GM13977 (cell line): ENCODE results near the gene DLG4.

ENCODE experiments used
- DNase-seq: peaks from one replicate; pipeline ENCODE4 v3.0.0; 2012; ENCODE audit warnings: low spot score
- CTCF ChIP-seq: IDR thresholded peaks from 2 replicates; pipeline ENCODE4 v1.5.1; 2012; ENCODE audit warnings: mild to moderate bottlenecking, control low read depth; ENCODE audit not compliant: insufficient read depth; ENCODE audit errors: extremely low read depth, missing control alignments
- in situ Hi-C: fragments of 300-500 bp; cut with MboI; formaldehyde crosslinking; loops from one replicate; pipeline ENCODE4 v1.12.0; 2022; ENCODE audit warnings: low sequenced_read_pairs, low pct_unique_long_range_greater_than_20kb, mixed read lengths, inconsistent platforms; ENCODE audit not compliant: unreplicated experiment

The DLG4 gene

GRCh38 chr17:7228920-7229319, 9.3 kb upstream of the DLG4 start:
- TF ChIP-seq CTCF: no peak
- in situ Hi-C loops: no loop called here

DNA sequence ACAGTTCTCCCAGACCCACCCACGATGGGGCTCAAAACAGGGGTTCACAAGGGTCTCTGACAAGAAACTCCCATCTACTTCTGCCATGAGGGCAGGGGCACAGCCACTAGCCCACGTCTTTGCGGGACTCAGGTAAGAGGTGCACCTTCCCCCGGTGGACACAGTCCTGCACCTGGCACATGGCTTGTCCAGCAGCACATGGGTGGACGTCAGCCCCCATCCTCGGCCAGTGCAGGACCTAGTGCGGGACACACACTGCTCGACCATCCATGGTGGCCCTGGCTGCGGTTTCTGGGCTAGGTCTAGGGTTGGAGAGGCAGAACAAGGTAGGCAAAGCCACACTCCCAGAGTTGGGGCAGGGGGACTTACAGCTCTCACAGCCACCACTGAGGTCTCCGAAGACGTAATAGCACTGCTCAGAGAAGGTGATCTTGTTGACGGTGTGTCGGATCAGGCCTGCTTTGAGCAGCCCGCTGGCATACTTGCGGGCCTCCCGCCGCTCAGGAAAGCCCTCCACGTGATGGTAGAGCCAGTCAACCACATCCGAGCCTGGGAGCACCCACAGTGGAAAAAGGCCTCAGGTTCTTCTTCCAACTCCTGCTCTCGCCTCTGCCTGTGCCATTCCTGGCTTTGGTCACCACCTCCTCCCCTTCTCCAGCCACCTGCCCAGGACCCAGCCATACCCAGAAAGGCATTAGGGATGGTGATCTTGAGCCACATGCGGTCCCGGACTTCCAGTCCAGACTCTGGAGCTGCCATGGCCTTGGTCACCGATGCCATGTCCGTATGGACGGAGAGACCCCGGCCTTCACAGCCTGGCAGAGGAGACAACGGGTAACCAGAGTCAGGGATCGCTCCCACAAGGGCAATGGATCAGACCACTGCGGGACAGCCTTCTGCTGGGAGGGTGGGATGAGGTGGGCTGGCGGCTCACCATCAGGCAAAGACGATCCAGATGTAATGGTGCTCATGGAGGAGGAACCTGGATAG, 7.4 kb upstream of the DLG4 start:
- in situ Hi-C loops: no loop called here

More at GRCh38 chr17:7228920-7229319, 9.3 kb upstream of the DLG4 start:
- DNase-seq: no peak

DNA sequence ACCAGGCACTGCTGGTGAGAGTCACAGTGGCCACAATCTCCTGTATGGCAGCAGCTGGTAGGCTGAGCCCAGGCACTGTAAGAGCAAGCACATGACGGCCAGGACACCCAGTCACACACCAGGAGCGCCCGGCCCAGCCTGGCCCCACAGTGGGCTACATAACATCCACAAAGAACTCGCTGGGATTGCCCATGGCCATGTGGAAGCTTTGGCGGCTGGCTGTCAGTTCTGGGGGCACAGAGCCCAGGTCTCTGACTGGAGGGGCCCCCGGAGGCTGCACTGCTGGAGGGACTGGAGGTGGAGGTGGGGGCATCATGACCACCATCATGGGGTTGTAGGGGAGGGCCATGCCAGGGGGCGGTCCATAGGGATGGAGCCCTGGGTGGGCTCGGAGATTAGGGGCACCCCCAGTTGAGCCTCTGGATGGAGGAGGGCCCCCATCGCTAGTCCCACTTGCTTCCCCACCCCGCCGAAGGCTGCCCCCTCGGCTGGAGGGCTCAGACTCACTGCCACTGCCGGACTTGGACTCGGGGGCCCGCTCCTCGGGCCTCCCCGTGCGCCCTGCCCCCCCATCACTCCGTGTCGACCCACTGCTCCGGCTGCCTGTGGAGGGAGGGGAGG, 6.2 kb upstream of the DLG4 start:
- no peak for DNase-seq

More for the DNA sequence above, 7.4 kb upstream of the DLG4 start:
- TF ChIP-seq CTCF: no peak
- no peak for DNase-seq

GRCh38 chr17:7224661-7225111, 5.0 kb upstream of the DLG4 start:
- no peak for TF ChIP-seq CTCF
- in situ Hi-C loops: no loop called here
- no peak for DNase-seq

More for the DNA sequence above, 6.2 kb upstream of the DLG4 start:
- in situ Hi-C loops: no loop called here
- no peak for TF ChIP-seq CTCF

- no peak for TF ChIP-seq CTCF
- DNase-seq: no peak
- in situ Hi-C loops: no loop called here
Observed at GRCh38 chr17:7224110-7224509, 4.5 kb upstream of the DLG4 start.

- DNase-seq: no peak
- in situ Hi-C loops: no loop called here
- TF ChIP-seq CTCF: no peak
Observed at GRCh38 chr17:7223375-7223774, 3.7 kb upstream of the DLG4 start.
